ENCODE data around the gene PDIA6. TPM values are rescaled to one million over a fixed set of nuclear protein-coding genes. Genes with fewer than 3 reads are reported as not detected.

Gene PDIA6
- total and polyA plus RNA-seq, 9 of the 15 experiments (the other 6 are each of a cell fraction or from before 2014, with no cell fraction given), result 166 to 268 (median 229) TPM

- TF ChIP-seq FOXO4 (CRISPR knock-in tag; IDR thresholded peaks at IDR 0.05) (no peak), ZNF23 (CRISPR knock-in tag; IDR thresholded peaks at IDR 0.05) (no peak), NFIC (IDR thresholded peaks at IDR 0.05) (peak; percentile 84), TEAD4 (IDR thresholded peaks at IDR 0.05; ENCODE audit: low read length) (no peak), TEAD4 (CRISPR knock-in tag; IDR thresholded peaks at IDR 0.05; ENCODE audit: borderline replicate concordance) (no peak), SMARCC2 (IDR thresholded peaks at IDR 0.05; ENCODE audit: low read depth) (no peak), NEUROD1 (IDR thresholded peaks at IDR 0.05; ENCODE audit: borderline replicate concordance, low read depth, low read length, partially characterized antibody) (no peak), SMAD2 (IDR thresholded peaks at IDR 0.05; ENCODE audit: low read depth, low read length) (no peak), VEZF1 (CRISPR knock-in tag; IDR thresholded peaks at IDR 0.05) (peak; percentile 16; the same call in 1 of the 2 replicates)
- TF ChIP-seq, protein P1, sequence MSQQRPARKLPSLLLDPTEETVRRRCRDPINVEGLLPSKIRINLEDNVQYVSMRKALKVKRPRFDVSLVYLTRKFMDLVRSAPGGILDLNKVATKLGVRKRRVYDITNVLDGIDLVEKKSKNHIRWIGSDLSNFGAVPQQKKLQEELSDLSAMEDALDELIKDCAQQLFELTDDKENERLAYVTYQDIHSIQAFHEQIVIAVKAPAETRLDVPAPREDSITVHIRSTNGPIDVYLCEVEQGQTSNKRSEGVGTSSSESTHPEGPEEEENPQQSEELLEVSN (IDR thresholded peaks at IDR 0.05; ENCODE audit: borderline replicate concordance in 1 of 2, extremely low read depth in 1 of 2, insufficient read depth in 1 of 2, insufficient read length in 1 of 2, low read depth in 1 of 2, low read length in 1 of 2, poor library complexity in 1 of 2, severe bottlenecking in 1 of 2), result no peak
These were observed 17.7 kb downstream of the PDIA6 start (continued) for GRCh38 chr2:10794876-10795275.

All from K562 (cell line).